Measurements from ENCODE around the gene S100A14. TPM values are rescaled to one million over a fixed set of nuclear protein-coding genes. Genes with fewer than 3 reads are reported as not detected.

The S100A14 gene
- total RNA-seq, 1 donor from 2014 or later = not detected

- Mint-ChIP-seq H3K4me1 (ENCODE audit: unreplicated experiment) (peaks cover 55% of the 10 kb centered on the region), H3K36me3 (ENCODE audit: unreplicated experiment) (peaks cover 12% of the 10 kb centered on the region), H3K27me3 (ENCODE audit: unreplicated experiment) (no peaks in the 10 kb centered on the region), H3K4me3 (ENCODE audit: unreplicated experiment) (peak overlapping the region; percentile 73), H3K9me3 (ENCODE audit: unreplicated experiment) (no peaks in the 10 kb centered on the region), H3K27ac (ENCODE audit: unreplicated experiment) (peak overlapping the region; percentile 99)
- no peak for TF ChIP-seq CTCF (IDR thresholded peaks at IDR 0.05)
- peak; percentile 88 for DNase-seq (ENCODE audit: extremely low spot score, unreplicated experiment)
Observed at GRCh38 chr1:153608742-153609584, 7.2 kb downstream of the S100A14 start.

- Mint-ChIP-seq H3K36me3 (ENCODE audit: unreplicated experiment) (peaks cover 12% of the 10 kb centered on the region), H3K4me3 (ENCODE audit: unreplicated experiment) (peak overlapping the region; percentile 73), H3K27me3 (ENCODE audit: unreplicated experiment) (no peaks in the 10 kb centered on the region), H3K9me3 (ENCODE audit: unreplicated experiment) (no peaks in the 10 kb centered on the region), H3K4me1 (ENCODE audit: unreplicated experiment) (peaks cover 51% of the 10 kb centered on the region), H3K27ac (ENCODE audit: unreplicated experiment) (peak overlapping the region; percentile 99)
- DNase-seq (ENCODE audit: extremely low spot score, unreplicated experiment) = no peak
- TF ChIP-seq CTCF (IDR thresholded peaks at IDR 0.05) = no peak
Observed at GRCh38 chr1:153608089-153608682, 7.9 kb downstream of the S100A14 start.

- TF ChIP-seq CTCF (IDR thresholded peaks at IDR 0.05) = no peak
- Mint-ChIP-seq H3K9me3 (ENCODE audit: unreplicated experiment) (no peaks in the 10 kb centered on the region), H3K4me1 (ENCODE audit: unreplicated experiment) (peaks cover 48% of the 10 kb centered on the region), H3K27me3 (ENCODE audit: unreplicated experiment) (no peaks in the 10 kb centered on the region), H3K36me3 (ENCODE audit: unreplicated experiment) (peaks cover 12% of the 10 kb centered on the region), H3K27ac (ENCODE audit: unreplicated experiment) (no peak overlapping the region), H3K4me3 (ENCODE audit: unreplicated experiment) (no peak overlapping the region)
- DNase-seq (ENCODE audit: extremely low spot score, unreplicated experiment) = no peak
Observed at GRCh38 chr1:153607381-153607780, 8.7 kb downstream of the S100A14 start.

GRCh38 chr1:153606194-153606593 lies 9.9 kb downstream of the S100A14 start:
- Mint-ChIP-seq H3K27me3 (ENCODE audit: unreplicated experiment) (no peaks in the 10 kb centered on the region), H3K36me3 (ENCODE audit: unreplicated experiment) (peaks cover 12% of the 10 kb centered on the region), H3K27ac (ENCODE audit: unreplicated experiment) (no peak overlapping the region), H3K9me3 (ENCODE audit: unreplicated experiment) (no peaks in the 10 kb centered on the region), H3K4me1 (ENCODE audit: unreplicated experiment) (peaks cover 36% of the 10 kb centered on the region), H3K4me3 (ENCODE audit: unreplicated experiment) (no peak overlapping the region)
- TF ChIP-seq CTCF (IDR thresholded peaks at IDR 0.05) = no peak
- no peak for DNase-seq (ENCODE audit: extremely low spot score, unreplicated experiment)

GRCh38 chr1:153602749-153603148 lies 13.4 kb downstream of the S100A14 start:
- Mint-ChIP-seq H3K27me3 (ENCODE audit: unreplicated experiment) (no peaks in the 10 kb centered on the region), H3K4me3 (ENCODE audit: unreplicated experiment) (no peak overlapping the region), H3K4me1 (ENCODE audit: unreplicated experiment) (peaks cover 18% of the 10 kb centered on the region), H3K9me3 (ENCODE audit: unreplicated experiment) (no peaks in the 10 kb centered on the region), H3K27ac (ENCODE audit: unreplicated experiment) (no peak overlapping the region), H3K36me3 (ENCODE audit: unreplicated experiment) (peaks cover 12% of the 10 kb centered on the region)
- no peak for TF ChIP-seq CTCF (IDR thresholded peaks at IDR 0.05)
- no peak for DNase-seq (ENCODE audit: extremely low spot score, unreplicated experiment)

All from osteocyte (in vitro differentiated cells).